Endothelial cell (in vitro differentiated cells): ENCODE results near the gene DGLUCY. TPM values are rescaled to one million over a fixed set of nuclear protein-coding genes. Genes with fewer than 3 reads are reported as not detected.
A peak's percentile ranks its signal among the peaks of the same experiment; 100 is the strongest.

Source experiments
- DNase-seq: peaks from one replicate; pipeline ENCODE4 v3.0.0; 2021; ENCODE audit warnings: low spot score
- H3K27ac Mint-ChIP-seq: one replicate; pipeline ENCODE4 v1.8.0; 2021; ENCODE audit warnings: mixed read lengths, inconsistent platforms; ENCODE audit not compliant: unreplicated experiment
- H3K27me3 Mint-ChIP-seq: one replicate; pipeline ENCODE4 v1.8.0; 2021; ENCODE audit warnings: mild to moderate bottlenecking, moderate library complexity, mixed read lengths, inconsistent platforms; ENCODE audit not compliant: unreplicated experiment
- H3K36me3 Mint-ChIP-seq: one replicate; pipeline ENCODE4 v1.8.0; 2021; ENCODE audit warnings: mild to moderate bottlenecking, low read depth, mixed read lengths, inconsistent platforms; ENCODE audit not compliant: unreplicated experiment
- H3K4me1 Mint-ChIP-seq: one replicate; pipeline ENCODE4 v1.8.0; 2021; ENCODE audit warnings: mild to moderate bottlenecking, mixed read lengths, inconsistent platforms; ENCODE audit not compliant: unreplicated experiment
- H3K4me3 Mint-ChIP-seq: one replicate; pipeline ENCODE4 v1.8.0; 2021; ENCODE audit warnings: mild to moderate bottlenecking, mixed read lengths, inconsistent platforms; ENCODE audit not compliant: unreplicated experiment
- H3K9me3 Mint-ChIP-seq: one replicate; pipeline ENCODE4 v1.8.0; 2021; ENCODE audit warnings: mixed read lengths, inconsistent platforms; ENCODE audit not compliant: unreplicated experiment
- total RNA-seq: library from RNA; stranded (reverse); fragmentation: NEBNext Ultra II Directional; extraction: Animal tissue kit (Norgen Biotek cat#: 25700); gene quantifications from one replicate; pipeline ENCODE4 v1.2.1, GENCODE V29; 2021; ENCODE audit not compliant: unreplicated experiment
- TF ChIP-seq, protein P1 (sequence below): fragments of 200-600 bp; sonication (generic); IDR thresholded peaks from one replicate; pipeline ENCODE4 v1.5.0; 2021; ENCODE audit warnings: antibody characterized with exemption; ENCODE audit not compliant: unreplicated experiment

Gene DGLUCY
- total RNA-seq, 1 donor from 2014 or later = 65.1 TPM

DNA sequence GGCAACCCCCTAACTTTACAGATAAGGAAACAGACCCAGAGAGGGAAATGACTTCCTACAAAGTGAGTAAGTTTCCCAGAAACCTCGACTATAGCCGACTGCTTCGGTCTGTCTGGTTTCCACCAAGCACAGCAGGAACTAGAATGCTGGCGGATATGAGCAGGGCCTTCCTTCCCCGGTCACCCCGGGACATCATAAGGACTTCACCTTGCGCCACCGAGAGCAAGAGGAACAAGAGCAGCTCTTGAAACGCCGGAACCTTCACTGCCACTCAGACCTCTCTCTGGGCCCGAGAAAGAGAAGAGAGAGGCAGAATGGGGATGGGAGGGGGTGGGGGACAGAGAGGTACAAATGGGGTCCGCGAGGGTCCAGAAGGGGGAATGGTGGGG is 160.0 kb downstream of the DGLUCY start:
- Mint-ChIP-seq H3K4me3 (no peak overlapping the region), H3K27me3 (peaks cover 3% of the 10 kb centered on the region), H3K4me1 (peaks cover 18% of the 10 kb centered on the region), H3K27ac (no peak overlapping the region), H3K36me3 (peaks cover 15% of the 10 kb centered on the region), H3K9me3 (no peaks in the 10 kb centered on the region)
- TF ChIP-seq, protein P1, sequence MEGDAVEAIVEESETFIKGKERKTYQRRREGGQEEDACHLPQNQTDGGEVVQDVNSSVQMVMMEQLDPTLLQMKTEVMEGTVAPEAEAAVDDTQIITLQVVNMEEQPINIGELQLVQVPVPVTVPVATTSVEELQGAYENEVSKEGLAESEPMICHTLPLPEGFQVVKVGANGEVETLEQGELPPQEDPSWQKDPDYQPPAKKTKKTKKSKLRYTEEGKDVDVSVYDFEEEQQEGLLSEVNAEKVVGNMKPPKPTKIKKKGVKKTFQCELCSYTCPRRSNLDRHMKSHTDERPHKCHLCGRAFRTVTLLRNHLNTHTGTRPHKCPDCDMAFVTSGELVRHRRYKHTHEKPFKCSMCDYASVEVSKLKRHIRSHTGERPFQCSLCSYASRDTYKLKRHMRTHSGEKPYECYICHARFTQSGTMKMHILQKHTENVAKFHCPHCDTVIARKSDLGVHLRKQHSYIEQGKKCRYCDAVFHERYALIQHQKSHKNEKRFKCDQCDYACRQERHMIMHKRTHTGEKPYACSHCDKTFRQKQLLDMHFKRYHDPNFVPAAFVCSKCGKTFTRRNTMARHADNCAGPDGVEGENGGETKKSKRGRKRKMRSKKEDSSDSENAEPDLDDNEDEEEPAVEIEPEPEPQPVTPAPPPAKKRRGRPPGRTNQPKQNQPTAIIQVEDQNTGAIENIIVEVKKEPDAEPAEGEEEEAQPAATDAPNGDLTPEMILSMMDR = no peak
- DNase-seq = no peak

DNA sequence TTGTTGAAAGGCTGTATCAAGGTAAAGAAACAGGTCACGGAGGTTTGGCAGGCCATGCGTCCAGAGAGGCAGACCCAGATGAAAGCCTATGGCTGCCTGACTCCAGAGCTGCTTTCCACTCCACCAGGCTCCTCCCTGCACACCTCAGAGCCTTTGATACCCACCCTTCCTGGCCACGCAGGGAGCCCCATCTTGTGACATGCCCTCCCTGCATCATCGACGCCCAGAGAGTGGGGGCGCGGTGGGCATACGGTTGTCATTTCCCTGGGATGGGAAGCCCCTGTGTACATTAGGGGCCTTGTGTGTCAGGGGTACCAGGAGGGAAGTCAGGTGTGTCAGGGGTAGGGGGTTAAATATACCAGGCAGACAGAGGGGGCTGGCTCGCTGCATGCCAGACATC is 160.9 kb downstream of the DGLUCY start:
- Mint-ChIP-seq H3K4me3 (peak overlapping the region; percentile 47), H3K9me3 (no peaks in the 10 kb centered on the region), H3K27me3 (no peaks in the 10 kb centered on the region), H3K36me3 (peaks cover 16% of the 10 kb centered on the region), H3K4me1 (peaks cover 15% of the 10 kb centered on the region), H3K27ac (no peak overlapping the region)
- DNase-seq = no peak
- TF ChIP-seq, protein P1 = no peak

Other genes starting within 250 kb of the DGLUCY start
- gene RPS6KA5, start 53.4 kb upstream of the DGLUCY start, total RNA-seq = 13.8 TPM
- 5.4 TPM for gene GPR68, start 130.6 kb downstream of the DGLUCY start, total RNA-seq